GM19467 (cell line): ENCODE data around the gene CYP2W1.
"Not testable (repeated sequence)": the region's sequence is repeated elsewhere in the genome, so short reads cannot be mapped to it uniquely, and the experiment has no call there.

ENCODE experiments used
- ATAC-seq: cut with Tn5 transposase; IDR thresholded peaks from one replicate; pipeline ENCODE4 v1.9.1; 2021; ENCODE audit warnings: mild to moderate bottlenecking, moderate library complexity; ENCODE audit not compliant: unreplicated experiment

The CYP2W1 gene, protein sequence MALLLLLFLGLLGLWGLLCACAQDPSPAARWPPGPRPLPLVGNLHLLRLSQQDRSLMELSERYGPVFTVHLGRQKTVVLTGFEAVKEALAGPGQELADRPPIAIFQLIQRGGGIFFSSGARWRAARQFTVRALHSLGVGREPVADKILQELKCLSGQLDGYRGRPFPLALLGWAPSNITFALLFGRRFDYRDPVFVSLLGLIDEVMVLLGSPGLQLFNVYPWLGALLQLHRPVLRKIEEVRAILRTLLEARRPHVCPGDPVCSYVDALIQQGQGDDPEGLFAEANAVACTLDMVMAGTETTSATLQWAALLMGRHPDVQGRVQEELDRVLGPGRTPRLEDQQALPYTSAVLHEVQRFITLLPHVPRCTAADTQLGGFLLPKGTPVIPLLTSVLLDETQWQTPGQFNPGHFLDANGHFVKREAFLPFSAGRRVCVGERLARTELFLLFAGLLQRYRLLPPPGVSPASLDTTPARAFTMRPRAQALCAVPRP

DNA sequence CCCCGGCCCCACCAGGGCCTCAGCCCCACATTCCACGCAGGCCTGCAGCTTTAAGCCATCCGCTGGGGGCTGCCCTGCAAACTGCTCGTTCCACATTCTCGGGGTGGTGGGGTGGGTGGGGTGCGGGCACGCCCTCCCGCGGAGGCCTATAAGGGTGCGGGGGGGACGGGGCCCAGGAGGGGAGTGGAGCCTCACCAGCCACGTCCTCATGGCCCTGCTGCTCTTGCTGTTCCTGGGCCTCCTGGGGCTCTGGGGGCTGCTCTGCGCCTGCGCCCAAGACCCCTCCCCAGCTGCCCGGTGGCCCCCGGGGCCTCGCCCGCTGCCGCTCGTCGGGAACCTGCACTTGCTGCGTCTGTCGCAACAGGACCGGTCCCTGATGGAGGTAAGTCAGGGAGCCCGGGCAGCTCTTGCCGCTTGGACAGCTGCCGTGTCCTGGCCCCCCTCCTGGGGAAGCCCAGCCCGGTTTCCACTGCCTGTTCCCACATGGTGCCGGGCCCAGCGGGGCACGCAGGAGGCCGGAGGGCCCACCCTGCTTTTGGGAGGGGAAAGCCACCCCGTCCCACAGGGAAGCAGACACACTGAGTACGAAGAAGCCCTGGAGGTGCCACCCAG is at the start of gene CYP2W1:
Gene CYP2W1 (plus strand): TSS at position 178 of the 612 bp plus-strand sequence. CDS start 31 bp downstream, at position 209.
- ATAC-seq, result no peak

DNA sequence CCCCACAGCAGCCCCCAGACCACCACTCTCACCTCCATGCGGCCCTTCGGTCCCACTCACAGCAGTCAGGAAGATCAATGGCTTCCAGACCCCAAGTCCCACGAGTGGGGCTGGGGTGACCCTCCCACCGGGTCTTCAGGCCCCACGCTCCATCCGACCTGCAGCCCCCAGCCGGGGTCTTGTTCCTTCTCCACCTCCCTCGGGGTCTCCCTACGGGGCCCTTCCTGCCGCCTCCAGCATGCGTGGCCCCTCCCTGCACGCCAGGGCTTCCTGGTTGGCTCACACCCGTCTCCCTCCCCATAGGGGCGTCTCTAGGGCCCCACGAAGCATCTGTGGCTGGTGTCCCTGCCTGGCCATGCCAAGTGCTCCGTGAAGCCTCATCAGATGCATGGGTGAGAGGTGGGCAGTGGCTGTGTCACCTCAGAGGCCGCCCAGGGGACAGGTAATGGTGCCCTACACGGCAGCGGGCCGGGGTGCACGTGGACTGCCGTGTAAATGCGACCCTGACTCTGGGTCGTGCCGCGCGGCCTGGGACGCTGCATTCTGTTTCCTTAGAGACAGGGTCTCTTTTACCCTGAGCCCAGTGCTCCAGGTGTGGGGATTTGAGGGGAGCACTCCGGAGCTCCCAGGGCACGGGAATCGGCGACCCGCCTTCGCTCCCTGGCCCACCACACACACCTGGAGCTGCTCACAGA is 48.4 kb upstream of the CYP2W1 start:
- no peak for ATAC-seq

DNA sequence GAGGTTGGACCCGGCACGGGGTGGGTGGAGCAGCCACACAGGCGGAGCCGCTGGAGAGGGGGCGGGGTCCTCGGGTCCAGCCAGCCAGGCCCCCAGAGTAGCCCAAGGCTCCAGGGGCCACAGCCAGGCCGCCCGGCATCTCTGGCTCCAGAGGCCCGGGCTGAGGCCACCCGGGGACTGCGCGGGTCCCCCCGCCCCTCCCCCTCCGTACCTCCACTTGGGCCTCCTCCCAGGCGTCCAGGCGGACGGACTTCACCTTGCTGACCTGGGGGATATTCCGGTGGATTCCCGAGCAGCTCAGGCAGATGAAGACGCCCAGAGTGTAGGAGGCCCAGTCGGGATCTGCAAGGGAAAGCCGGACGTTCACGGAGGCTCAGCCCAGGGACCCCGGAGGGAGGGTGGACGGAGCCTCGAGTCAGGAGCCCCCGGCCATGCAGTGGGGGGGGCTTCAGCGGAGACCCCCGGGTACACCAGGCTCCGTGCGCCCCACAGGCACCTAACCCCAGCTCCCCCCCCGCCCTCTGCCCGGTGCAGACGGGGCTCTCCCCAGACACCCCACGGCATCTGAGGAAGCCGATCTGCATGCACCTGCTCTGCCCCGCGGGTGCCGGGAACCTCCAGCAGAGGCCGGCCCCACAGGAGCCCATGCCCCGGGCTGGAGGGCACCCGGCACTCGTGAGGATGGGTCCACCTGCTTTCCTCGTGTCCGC is 47.7 kb upstream of the CYP2W1 start:
- no peak for ATAC-seq

DNA sequence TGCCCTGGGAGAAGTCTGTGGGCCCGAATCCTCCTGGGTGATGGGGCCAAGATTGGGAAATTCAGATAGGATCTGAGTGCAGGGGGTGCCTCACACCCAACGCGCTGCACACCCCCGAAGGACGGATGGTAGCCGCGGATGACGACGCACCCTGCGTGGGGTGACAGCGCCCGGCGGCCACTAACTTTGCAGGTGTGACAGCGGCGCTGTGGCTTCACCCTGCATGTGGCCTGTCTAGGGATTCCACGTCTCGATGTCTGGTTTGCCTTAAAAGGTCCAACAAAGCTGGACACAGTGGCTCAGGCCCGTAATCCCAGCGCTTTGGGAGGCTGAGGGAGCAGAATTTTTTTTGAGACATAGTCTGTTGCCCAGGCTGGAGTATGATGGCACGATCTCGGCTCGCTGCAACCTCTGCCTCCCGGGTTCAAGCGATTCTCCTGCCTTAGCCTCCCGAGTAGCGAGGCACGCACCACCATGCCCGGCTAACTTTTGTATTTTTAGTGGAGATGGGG is 47.1 kb upstream of the CYP2W1 start:
- ATAC-seq, result no peak

DNA sequence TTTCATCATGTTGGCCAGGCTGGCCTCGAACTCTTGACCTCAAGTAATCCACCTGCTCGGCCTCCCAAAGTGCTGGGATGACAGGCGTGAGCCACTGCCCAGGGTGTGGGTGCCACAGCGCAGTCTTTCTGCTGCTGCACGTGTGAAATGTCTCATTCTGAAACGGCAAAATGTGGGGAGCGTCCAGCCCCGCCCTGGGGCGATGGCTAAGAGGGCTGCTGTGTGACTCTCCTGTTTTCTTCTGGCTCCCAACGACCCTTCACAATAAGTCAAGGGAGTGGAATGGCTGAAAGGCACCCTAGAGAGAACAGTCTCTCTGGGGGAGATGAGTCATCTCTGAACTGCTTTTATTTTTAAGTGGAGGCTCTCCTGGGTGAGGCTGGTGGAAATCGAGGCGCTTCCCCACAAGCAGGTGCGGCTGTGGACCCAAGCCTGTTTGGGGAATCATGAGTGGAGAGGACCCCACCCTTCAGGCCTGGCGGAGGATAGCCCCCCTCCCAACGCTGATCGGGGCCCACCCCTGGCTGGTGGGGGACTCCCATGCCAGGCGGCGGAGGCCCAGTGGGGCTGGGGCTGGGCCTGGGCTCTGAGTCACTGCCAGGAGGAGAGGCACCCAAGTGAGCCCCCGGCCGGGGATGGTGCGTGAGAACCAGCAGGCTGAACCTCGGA is 46.5 kb upstream of the CYP2W1 start:
- peak; percentile 87 for ATAC-seq

DNA sequence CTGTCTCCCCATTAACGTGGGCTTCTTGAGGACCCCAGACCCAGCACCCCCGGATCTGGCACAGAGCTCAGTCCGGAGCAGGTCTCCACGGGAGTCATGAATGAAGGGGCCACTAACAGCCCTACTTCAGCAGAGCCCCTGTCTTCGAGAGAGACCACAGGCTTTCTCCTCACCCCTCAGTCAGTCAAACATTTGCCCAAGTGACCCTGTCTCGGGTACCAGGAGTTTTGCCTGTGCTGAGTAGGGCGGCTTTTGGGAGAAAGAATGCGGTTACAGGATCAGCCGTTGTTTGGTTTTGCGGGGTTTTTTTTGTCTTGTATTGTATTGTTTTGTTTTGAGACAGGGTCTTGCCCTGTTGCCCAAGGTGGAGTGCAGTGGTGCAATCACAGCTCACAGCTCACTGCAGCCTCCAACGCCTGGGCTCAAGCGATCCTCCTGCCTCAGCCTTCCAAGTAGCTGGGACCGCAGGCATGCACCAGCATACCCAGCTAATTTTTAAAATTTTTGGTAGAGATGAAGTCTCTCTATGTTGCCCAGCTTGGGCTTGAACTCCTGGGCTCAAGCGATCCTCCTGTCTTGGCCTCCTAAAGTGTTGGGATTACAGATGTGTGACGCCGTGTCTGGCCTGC is 45.0 kb upstream of the CYP2W1 start:
- ATAC-seq, result no peak

DNA sequence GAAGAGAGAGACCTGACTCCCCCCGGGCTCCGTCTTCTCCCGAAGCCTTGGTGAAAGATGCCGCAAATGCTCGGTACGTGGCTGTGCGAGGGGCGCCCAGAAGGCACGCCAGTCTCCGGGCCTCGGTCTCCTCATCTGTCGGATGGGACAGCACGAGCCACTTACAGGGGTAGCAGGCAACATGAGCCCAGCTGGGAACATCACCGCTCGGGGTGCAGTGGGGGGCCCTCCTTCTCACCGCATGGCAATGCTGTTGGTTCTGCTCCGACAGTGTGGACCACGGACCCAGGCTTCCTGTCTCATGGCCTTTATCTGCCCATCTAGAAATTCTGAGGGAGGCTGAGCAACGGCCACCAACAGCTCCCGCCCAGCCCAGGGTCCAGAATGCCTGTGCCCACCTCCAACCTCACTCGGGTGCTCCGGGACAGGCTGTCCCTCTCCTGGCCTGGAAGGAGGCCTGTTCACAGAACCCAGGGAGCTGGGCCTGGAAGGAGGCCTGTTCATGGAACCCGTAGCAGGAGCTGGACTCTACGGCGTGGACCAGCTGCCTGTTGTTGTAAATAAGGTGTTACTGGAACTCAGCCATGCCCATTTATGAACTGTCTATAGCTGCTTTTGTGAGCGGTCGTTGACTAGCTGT is 44.3 kb upstream of the CYP2W1 start:
- no peak for ATAC-seq

DNA sequence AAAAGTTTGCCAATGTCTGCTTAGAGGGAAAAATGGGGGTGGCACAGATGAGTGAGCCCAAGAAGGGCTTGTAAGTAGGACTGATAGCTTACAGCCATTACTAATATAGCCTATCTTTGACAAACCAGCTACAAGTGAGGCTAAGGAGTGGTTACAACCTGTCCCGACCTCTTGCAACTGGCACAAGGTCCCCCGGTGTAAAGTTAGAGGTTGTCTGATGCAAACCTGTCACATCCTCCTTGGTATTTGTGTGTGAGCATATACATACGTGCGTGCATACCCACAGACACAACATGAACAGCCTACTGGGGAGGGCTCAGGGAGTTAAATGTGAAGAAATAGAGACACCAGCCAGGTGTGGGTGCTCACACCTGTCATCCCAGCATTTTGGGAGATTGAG is 43.1 kb upstream of the CYP2W1 start:
- no peak for ATAC-seq

DNA sequence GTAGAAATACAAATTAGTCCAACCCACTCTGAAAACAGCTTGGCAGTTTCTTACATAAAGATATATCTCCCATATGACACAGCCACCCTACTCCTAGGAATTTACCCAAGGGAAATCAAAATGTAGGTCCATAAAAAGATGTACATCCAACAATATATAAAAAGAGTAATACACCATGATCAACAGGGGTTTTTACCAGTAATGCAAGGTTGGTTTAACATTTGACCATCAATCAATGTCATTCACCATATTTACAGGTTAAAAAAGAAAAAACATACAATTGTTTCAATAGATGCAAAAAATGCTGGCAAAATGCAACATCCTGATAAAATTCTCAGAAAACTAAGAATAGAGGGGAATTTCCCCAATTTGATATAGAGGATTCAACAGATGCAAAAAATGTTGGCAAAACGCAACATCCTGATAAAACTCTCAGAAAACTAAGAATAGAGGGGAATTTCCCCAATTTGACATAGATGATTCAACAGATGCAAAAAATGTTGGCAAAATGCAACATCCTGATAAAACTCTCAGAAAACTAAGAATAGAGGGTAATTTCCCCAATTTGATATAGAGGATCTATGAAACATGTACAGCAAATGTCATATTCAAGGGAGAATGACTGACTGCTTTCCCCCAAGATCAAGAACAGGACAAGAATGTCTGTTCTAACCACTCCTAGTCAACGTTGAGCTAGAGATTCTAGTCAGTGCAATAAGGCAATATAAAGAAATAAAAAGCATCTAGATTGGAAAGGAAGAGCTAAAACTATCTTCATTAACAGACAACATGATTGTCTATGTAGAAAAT is 42.2 kb upstream of the CYP2W1 start:
- ATAC-seq, result no peak

DNA sequence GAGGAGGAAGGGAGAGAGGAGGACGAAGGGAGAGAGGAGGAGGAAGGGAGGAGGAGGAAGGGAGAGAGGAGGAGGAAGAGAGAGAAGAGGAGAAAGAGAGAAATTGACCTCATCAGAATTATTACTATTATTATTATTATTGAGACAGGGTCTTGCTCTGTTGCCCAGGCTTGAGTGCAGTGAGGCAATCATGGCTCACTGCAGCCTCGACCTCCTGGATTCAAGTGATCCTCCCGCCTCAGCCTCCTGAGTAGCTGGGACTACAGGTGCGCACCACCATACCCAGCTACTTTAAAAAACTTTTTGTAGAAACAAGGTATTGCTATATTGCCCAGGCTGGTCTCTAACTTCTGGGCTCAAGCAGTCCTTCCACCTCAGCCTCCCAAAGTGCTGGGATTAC is 39.2 kb upstream of the CYP2W1 start:
- not testable (repeated sequence) for ATAC-seq

DNA sequence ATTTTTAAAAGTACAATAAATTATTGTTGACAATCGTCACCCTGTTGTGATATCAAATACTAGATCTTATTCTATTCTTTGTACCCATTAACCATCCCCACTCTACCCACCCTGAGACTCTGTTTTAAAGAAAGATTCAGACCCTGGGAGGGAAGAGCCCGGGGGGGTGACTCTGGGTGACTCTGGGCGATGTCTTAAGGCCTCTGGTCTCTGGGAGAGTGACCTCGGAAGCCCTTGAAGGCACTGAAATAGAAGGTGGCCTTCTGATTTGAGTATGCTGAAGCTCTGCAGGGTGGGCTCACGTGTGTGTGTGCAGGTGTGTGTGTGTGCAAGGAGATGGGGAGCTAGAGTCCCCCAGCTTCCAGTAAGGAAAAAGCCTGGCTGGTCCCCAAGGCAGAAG is 38.2 kb upstream of the CYP2W1 start:
- no peak for ATAC-seq

DNA sequence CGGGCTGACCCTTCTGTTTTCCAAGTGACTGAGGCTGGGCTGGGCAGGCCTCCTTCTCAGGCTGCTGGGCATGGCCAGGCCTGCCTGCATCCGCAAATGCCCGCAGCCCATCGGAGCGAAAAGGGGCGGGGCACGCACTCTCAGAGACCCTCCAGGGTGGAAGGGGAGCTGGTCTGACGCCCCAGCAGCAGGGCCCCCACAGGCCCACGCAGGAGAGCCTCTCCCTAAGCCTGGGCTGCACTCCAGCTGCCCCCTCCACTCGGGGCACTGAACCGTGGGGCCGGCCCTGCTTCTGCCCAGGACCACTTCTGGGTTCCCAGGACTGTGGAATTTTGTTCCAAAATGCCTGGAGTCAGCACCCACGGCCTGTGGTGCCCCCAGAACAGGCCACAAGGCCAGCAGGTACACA is 37.8 kb upstream of the CYP2W1 start:
- ATAC-seq, result no peak

DNA sequence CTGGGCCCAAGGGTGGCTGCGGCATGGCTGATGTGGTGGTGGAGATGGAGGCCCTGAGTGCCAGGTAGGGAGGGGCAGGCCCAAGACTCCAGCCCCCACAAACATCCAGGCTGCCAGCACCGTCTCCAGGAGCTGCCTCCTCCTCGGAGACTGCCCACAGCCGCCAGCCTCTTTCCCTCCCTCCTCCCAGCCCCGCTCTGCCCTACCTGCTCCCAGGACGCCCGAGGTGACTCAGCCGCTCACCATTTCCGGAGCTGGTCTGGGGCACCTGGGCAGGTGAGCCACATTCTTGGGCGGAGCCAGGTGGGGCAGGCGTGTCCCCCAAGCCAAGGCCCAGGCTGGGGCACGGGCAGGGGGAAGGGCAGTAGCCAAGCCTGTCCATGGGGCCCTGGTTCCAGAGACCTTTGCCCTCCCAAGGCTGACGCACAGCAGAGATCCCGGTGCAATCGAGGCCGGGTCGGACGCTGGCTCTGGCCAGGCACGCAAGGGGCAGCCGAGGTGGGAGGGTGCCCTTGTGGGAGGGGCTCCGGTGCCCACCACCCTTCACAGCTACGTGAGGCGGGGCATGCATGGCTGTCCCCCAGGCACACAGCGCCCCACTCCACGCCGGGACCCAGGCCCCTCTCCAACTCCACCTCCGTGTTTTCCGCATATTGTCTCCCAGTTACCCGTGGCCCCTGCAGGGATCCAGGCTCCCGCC is 37.3 kb upstream of the CYP2W1 start:
- ATAC-seq, result no peak

DNA sequence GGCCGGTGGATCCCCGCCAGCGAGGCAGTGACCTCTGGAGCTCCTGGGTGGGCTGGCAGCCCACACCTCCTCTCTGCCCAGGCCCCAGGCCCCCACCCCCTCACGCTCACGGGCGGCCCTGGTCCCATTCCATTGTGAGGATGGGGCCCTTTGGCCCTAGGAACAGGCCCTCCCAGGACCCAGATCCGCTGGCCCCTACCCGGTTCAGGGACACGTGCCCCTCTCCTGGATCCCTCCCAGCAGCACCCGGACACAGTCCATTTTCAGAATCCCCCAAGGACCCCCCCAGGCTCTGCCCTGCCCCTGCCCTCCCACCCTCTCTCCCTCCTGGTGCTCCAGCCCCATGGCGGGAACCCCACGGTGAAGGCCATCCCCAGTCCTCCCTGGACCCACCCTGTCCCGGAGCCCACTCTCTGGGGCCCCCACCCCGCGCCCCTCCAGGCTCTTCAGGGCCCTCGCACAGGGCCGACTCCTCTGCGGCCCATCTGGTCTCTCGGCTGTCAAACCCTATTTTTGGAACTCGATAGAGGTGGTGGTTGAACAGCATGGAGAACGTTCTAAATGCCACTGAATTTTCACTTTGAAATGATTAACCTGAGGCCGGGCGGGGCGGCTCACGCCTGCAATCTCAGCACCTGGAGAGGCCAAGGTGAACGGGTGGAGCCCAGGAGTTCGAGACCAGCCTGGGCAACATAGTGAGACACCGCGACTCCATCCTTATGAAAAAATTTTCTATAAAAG is 36.6 kb upstream of the CYP2W1 start:
- ATAC-seq, result no peak

DNA sequence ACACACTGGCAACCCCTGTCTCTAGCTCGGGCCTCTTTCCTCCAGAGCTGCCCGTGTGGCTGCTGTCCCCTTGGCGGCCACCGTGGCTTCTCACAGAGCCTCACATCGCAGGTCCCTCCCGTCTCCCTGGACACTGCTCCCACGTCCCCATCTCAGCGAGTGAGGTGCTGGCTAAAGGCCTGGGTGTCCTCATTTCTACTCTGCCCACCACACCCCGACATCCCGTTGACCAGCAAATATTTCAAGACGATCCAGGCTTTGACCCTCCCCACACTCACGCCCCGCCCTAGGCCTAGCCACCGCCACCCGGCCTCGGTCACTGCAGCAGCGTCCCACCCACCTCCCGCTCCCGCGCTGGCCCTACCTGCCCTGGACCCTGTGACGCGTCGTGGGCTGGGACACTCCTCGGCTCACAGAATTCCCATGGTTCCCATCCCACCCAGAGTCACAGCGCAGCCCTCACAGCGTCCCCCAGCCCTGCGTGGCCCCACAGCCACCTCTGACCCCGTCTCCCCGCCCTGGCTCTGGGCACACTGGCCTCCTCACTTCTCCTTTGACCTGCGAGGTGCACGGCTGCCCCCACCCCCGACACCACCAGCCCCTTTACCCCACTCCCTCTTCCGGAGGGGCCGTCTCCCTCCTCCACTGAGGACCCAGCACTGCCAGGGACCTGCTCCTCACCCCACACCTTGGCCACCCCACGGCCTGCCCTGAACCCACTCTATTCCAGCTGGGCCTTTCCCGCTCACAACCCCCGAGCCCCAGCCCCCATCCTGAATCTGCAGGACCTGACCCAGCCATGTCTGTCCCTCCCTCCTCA is 35.4 kb upstream of the CYP2W1 start:
- no peak for ATAC-seq
